Cardiac muscle cell (in vitro differentiated cells and primary cell): ENCODE data around the gene RALGAPA1. TPM values are rescaled to one million over a fixed set of nuclear protein-coding genes. Genes with fewer than 3 reads are reported as not detected.
A peak's percentile ranks its signal among the peaks of the same experiment; 100 is the strongest.

Experiments
- DNase-seq, 2 donors: peaks; one replicate each; pipeline versions ENCODE4 v3.0.0 to v3.0.0-alpha.2; 2010 to 2017; ENCODE audit warnings: low read depth in 1 of 2, low spot score in 1 of 2
- H3K27ac ChIP-seq: fragments of 200-600 bp; sonication (generic); 2 replicates; pipeline ENCODE4 v1.5.1; 2016
- H3K27me3 ChIP-seq: fragments of 200-600 bp; sonication (generic); 2 replicates; pipeline ENCODE4 v1.6.0; 2016; ENCODE audit warnings: control low read depth
- H3K36me3 ChIP-seq: fragments of 200-600 bp; sonication (generic); 2 replicates; pipeline ENCODE4 v1.5.1; 2016; ENCODE audit warnings: control low read depth
- H3K4me1 ChIP-seq: fragments of 200-600 bp; sonication (generic); 2 replicates; pipeline ENCODE4 v1.8.1; 2017; ENCODE audit warnings: low read depth, mild to moderate bottlenecking, mixed run types
- H3K4me3 ChIP-seq: fragments of 200-600 bp; sonication (generic); 2 replicates; pipeline ENCODE4 v1.5.1; 2016; ENCODE audit warnings: mild to moderate bottlenecking
- H3K9me3 ChIP-seq: fragments of 200-600 bp; sonication (generic); 2 replicates; pipeline ENCODE4 v1.5.1; 2017; ENCODE audit warnings: low read depth, mild to moderate bottlenecking, control low read depth
- polyA plus RNA-seq: library from polyadenylated mRNA; unstranded; fragments of >200 nt; fragmentation: Nextera tagmentation; extraction: Ambion mirVana; gene quantifications from 2 replicates; pipeline ENCODE4 v1.2.1, GENCODE V29; 2016
- total RNA-seq: library from RNA; depleted of rRNA; stranded (reverse); fragments of >200 nt; gene quantifications from 2 replicates; pipeline ENCODE4 v1.2.3, GENCODE V29; 2016
- TF ChIP-seq, protein P1 (sequence below): IDR thresholded peaks from 2 replicates; pipeline ENCODE4 v1.5.1; 2012; ENCODE audit warnings: low read depth, mild to moderate bottlenecking, low read length

RALGAPA1 gene
- total and polyA plus RNA-seq, 2 experiments from 2014 or later: 28.1 to 31.5 TPM

DNA sequence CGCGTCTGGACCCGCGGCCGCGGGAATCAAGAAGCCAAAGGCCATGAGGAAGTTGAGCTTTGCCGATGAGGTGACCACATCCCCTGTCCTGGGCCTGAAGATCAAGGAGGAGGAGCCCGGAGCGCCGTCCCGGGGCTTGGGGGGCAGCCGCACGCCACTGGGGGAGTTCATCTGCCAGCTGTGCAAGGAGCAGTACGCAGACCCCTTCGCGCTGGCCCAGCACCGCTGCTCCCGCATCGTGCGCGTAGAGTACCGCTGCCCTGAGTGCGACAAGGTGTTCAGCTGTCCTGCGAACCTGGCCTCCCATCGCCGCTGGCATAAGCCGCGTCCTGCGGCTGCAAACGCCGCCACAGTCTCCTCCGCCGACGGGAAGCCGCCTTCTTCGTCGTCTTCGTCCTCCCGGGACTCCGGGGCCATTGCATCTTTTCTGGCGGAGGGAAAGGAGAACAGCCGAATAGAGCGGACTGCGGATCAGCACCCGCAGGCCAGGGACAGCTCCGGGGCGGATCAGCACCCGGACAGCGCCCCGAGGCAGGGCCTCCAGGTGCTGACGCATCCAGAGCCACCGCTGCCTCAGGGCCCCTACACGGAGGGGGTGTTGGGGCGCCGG is 274.1 kb downstream of the RALGAPA1 start:
- TF ChIP-seq, protein P1, sequence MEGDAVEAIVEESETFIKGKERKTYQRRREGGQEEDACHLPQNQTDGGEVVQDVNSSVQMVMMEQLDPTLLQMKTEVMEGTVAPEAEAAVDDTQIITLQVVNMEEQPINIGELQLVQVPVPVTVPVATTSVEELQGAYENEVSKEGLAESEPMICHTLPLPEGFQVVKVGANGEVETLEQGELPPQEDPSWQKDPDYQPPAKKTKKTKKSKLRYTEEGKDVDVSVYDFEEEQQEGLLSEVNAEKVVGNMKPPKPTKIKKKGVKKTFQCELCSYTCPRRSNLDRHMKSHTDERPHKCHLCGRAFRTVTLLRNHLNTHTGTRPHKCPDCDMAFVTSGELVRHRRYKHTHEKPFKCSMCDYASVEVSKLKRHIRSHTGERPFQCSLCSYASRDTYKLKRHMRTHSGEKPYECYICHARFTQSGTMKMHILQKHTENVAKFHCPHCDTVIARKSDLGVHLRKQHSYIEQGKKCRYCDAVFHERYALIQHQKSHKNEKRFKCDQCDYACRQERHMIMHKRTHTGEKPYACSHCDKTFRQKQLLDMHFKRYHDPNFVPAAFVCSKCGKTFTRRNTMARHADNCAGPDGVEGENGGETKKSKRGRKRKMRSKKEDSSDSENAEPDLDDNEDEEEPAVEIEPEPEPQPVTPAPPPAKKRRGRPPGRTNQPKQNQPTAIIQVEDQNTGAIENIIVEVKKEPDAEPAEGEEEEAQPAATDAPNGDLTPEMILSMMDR: no peak
- H3K9me3 ChIP-seq: no peaks in the 10 kb centered on the region
- H3K4me1 ChIP-seq: peaks cover 10% of the 10 kb centered on the region
- no peaks in the 10 kb centered on the region for H3K36me3 ChIP-seq
- H3K4me3 ChIP-seq: peak overlapping the region; percentile 31
- no peak overlapping the region for H3K27ac ChIP-seq
- H3K27me3 ChIP-seq: peaks cover 76% of the 10 kb centered on the region
- DNase-seq: peak; percentile 76 to 87

DNA sequence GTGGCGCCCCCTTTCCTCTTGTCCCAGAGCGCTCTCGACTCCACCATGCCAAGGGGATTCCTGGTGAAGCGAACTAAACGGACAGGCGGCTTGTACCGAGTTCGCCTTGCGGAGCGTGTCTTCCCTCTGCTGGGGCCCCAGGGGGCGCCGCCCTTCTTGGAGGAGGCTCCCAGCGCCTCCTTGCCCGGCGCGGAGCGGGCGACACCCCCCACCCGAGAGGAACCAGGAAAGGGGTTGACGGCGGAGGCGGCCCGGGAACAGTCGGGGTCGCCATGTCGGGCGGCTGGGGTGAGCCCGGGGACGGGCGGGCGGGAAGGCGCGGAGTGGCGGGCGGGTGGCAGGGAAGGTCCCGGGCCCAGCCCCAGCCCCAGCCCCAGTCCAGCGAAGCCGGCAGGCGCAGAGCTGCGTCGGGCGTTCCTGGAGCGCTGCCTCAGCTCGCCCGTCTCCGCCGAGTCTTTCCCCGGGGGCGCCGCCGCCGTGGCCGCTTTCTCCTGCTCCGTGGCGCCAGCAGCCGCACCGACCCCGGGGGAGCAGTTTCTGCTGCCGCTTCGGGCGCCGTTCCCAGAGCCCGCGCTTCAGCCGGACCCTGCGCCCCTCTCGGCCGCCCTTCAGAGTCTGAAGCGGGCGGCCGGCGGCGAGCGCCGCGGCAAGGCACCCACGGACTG is 274.8 kb downstream of the RALGAPA1 start:
- no peaks in the 10 kb centered on the region for H3K36me3 ChIP-seq
- peak overlapping the region; percentile 31 for H3K4me3 ChIP-seq
- no peaks in the 10 kb centered on the region for H3K9me3 ChIP-seq
- peaks cover 10% of the 10 kb centered on the region for H3K4me1 ChIP-seq
- no peak for DNase-seq
- peaks cover 83% of the 10 kb centered on the region for H3K27me3 ChIP-seq
- TF ChIP-seq, protein P1: peak; percentile 16
- H3K27ac ChIP-seq: no peak overlapping the region

DNA sequence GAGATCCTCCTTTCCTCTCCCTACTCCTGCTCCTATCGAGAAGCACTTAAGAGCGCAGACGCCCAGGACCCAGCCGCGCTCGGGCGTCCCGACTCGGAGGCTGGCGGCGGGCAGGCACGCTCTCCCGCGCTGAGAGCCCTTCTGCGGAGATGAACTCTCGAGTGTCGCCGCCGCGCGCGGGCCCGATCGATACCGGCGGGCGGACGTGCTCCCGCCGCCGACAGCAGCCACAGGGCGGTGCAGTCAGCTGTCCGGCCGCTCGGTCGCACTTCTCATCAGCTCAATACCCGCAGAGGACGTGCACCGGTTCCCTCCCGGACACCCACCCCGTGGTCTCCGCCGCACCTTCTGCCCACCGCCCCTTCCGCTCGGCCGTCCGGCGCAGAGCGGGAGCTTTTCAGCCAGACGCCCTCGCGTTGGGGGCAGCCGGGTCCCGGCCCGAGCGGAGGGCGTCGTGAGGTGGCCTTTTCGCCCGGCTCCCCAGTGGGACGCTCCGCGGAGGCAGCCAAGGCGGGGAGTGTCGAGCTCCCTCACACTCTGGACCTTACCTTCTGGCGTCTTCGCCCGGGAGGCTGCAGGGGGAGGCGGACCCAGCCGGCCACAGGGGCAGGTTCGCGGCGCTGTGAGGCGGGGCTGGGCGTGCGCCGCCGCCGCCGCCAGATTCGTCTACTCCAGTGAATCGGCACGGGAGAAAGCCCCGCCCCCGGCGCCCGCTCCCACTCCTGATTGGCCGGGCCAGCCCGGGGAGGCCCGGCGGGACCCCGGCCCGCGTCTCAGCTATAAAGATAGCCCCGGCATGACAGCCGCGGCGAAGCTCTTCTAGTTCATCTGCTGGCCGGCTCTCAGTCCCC is 275.5 kb downstream of the RALGAPA1 start, which contains the start of gene INSM2:
TSS of gene INSM2 (plus strand) at position 808 of the 851 bp plus-strand sequence. CDS start 89 bp downstream, outside the sequence.
- peak; percentile 63 to 91 for DNase-seq
- Histone ChIP-seq H3K9me3 (no peaks in the 10 kb centered on the region), H3K4me1 (peaks cover 10% of the 10 kb centered on the region), H3K27ac (no peak within 1 kb of the TSS), H3K4me3 (peak within 1 kb of the TSS; percentile 31), H3K27me3 (peaks cover 90% of the 10 kb centered on the region), H3K36me3 (no peaks in the 10 kb centered on the region)
- TF ChIP-seq, protein P1: peak; percentile 3

DNA sequence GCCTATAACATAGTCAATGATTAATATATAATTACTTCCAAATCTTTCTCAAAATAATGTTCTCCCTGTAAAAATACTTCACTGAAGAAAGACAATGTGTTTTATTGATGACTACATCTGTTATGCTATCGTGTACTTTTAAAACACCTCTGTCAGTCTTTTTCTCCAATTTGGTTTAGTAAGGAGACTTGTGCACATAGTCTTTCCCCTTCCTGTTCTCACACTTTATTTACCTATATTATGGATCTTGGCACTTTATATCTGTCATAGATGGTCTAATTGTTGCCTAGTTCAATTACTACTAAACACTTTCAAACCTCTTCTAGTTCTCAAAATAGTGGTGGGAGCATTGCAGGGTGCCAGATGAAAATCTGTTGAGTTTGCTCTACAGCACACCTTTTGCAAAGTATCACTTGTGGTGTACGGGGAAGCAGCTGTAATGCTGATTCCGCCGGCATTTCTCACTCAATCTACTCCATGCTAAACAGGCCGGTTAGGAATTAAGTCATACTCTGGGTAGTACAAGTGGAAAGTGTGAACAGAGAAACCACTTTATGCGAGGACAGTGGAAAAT is 276.2 kb downstream of the RALGAPA1 start:
- H3K9me3 ChIP-seq: no peaks in the 10 kb centered on the region
- H3K36me3 ChIP-seq: no peaks in the 10 kb centered on the region
- peak overlapping the region; percentile 31 for H3K4me3 ChIP-seq
- H3K27ac ChIP-seq: no peak overlapping the region
- DNase-seq: no peak
- peaks cover 97% of the 10 kb centered on the region for H3K27me3 ChIP-seq
- TF ChIP-seq, protein P1: no peak
- H3K4me1 ChIP-seq: peaks cover 10% of the 10 kb centered on the region
